ENCODE measurements around the gene TMOD4.
"Not testable (repeated sequence)": the region's sequence is repeated elsewhere in the genome, so short reads cannot be mapped to it uniquely, and the experiment has no call there.

The TMOD4 gene
- 0.07 to 2.3 (median 0.29) reads per million in 17 experiments for total RNA-seq

GRCh38 chr1:151175863-151176262 lies at the start of gene TMOD4:
Gene TMOD4 (minus strand): TSS chr1:151175981. CDS start chr1:151174875, 1,106 bp downstream.
- peak in 3 of 4 experiments; percentile 47 to 67 (median 56) for DNase-seq

GRCh38 chr1:151222130-151222529 lies 46.3 kb upstream of the TMOD4 start:
- no peak for DNase-seq

GRCh38 chr1:151221616-151222015 lies 45.8 kb upstream of the TMOD4 start:
- no peak for DNase-seq

GRCh38 chr1:151213560-151213959 lies 37.8 kb upstream of the TMOD4 start:
- DNase-seq, result no peak

- no peak for DNase-seq
Observed at GRCh38 chr1:151211972-151212705, 36.4 kb upstream of the TMOD4 start.

GRCh38 chr1:151210830-151211229 lies 35.0 kb upstream of the TMOD4 start:
- DNase-seq, result no peak

GRCh38 chr1:151205381-151205965 lies 29.7 kb upstream of the TMOD4 start:
- not testable (repeated sequence) for DNase-seq

- peak; percentile 15 to 48 (median 30) for DNase-seq
Observed at GRCh38 chr1:151199873-151200581, 24.2 kb upstream of the TMOD4 start.

- DNase-seq, result peak; percentile 100
Observed at GRCh38 chr1:151198254-151199127, 22.7 kb upstream of the TMOD4 start, which contains the start of gene PIP5K1A. Gene PIP5K1A (plus strand): TSS chr1:151198552. CDS start chr1:151198997, 445 bp downstream.

- DNase-seq, result no peak
Observed at GRCh38 chr1:151197863-151198253, 22.1 kb upstream of the TMOD4 start.

GRCh38 chr1:151196292-151196800 lies 20.6 kb upstream of the TMOD4 start:
- DNase-seq, result peak; percentile 80 to 91 (median 85)

- DNase-seq, result peak in 2 of 4 experiments; percentile 22 to 29
Observed at GRCh38 chr1:151194894-151195594, 19.3 kb upstream of the TMOD4 start.

- DNase-seq, result no peak
Observed at GRCh38 chr1:151193856-151194255, 18.1 kb upstream of the TMOD4 start.

GRCh38 chr1:151193304-151193703 lies 17.5 kb upstream of the TMOD4 start:
- DNase-seq, result no peak

GRCh38 chr1:151192047-151192446 lies 16.3 kb upstream of the TMOD4 start:
- DNase-seq, result no peak

- peak; percentile 81 to 90 (median 88) for DNase-seq
Observed at GRCh38 chr1:151189637-151190445, 14.1 kb upstream of the TMOD4 start, which contains the start of gene VPS72. Gene VPS72 (minus strand): TSS chr1:151190197. CDS start chr1:151190121, 76 bp downstream.

GRCh38 chr1:151188667-151189066 lies 12.9 kb upstream of the TMOD4 start:
- DNase-seq, result not testable (repeated sequence)

- DNase-seq, result no peak
Observed at GRCh38 chr1:151187205-151187604, 11.4 kb upstream of the TMOD4 start.

- DNase-seq, result no peak
Observed at GRCh38 chr1:151184211-151184610, 8.4 kb upstream of the TMOD4 start.

- DNase-seq, result no peak
Observed at GRCh38 chr1:151176514-151177045, 799 bp upstream of the TMOD4 start.
